ENCODE data around the gene IL19. TPM values are rescaled to one million over a fixed set of nuclear protein-coding genes. Genes with fewer than 3 reads are reported as not detected.

Gene IL19
- total and polyA plus RNA-seq, 9 of the 15 experiments (the other 6 are each of a cell fraction or from before 2014, with no cell fraction given), result not detected

DNA sequence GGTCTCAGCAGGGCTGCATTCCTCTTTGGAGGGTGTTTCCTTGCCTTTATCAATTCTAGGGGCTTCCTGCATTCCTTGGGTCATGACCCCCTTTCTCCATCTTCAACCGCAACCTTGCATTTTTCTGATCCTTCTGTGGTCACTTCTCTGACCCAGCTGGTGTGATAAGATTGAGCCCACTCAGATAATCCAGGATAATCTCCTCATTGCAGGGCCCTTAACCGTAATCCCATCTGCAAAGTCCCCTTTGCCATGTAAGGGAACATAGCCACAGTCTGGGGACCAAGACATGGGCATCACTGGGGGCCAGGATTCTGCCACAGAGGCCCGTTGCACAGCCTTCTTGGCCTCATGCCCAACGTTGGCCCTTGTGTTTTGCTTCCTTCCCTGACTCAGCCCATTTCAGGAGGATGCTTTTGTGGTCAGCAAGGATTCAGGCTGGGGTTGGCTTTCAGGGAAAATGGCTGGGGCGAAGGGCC is 35.0 kb upstream of the IL19 start (continued):
- TF ChIP-seq, protein P1, sequence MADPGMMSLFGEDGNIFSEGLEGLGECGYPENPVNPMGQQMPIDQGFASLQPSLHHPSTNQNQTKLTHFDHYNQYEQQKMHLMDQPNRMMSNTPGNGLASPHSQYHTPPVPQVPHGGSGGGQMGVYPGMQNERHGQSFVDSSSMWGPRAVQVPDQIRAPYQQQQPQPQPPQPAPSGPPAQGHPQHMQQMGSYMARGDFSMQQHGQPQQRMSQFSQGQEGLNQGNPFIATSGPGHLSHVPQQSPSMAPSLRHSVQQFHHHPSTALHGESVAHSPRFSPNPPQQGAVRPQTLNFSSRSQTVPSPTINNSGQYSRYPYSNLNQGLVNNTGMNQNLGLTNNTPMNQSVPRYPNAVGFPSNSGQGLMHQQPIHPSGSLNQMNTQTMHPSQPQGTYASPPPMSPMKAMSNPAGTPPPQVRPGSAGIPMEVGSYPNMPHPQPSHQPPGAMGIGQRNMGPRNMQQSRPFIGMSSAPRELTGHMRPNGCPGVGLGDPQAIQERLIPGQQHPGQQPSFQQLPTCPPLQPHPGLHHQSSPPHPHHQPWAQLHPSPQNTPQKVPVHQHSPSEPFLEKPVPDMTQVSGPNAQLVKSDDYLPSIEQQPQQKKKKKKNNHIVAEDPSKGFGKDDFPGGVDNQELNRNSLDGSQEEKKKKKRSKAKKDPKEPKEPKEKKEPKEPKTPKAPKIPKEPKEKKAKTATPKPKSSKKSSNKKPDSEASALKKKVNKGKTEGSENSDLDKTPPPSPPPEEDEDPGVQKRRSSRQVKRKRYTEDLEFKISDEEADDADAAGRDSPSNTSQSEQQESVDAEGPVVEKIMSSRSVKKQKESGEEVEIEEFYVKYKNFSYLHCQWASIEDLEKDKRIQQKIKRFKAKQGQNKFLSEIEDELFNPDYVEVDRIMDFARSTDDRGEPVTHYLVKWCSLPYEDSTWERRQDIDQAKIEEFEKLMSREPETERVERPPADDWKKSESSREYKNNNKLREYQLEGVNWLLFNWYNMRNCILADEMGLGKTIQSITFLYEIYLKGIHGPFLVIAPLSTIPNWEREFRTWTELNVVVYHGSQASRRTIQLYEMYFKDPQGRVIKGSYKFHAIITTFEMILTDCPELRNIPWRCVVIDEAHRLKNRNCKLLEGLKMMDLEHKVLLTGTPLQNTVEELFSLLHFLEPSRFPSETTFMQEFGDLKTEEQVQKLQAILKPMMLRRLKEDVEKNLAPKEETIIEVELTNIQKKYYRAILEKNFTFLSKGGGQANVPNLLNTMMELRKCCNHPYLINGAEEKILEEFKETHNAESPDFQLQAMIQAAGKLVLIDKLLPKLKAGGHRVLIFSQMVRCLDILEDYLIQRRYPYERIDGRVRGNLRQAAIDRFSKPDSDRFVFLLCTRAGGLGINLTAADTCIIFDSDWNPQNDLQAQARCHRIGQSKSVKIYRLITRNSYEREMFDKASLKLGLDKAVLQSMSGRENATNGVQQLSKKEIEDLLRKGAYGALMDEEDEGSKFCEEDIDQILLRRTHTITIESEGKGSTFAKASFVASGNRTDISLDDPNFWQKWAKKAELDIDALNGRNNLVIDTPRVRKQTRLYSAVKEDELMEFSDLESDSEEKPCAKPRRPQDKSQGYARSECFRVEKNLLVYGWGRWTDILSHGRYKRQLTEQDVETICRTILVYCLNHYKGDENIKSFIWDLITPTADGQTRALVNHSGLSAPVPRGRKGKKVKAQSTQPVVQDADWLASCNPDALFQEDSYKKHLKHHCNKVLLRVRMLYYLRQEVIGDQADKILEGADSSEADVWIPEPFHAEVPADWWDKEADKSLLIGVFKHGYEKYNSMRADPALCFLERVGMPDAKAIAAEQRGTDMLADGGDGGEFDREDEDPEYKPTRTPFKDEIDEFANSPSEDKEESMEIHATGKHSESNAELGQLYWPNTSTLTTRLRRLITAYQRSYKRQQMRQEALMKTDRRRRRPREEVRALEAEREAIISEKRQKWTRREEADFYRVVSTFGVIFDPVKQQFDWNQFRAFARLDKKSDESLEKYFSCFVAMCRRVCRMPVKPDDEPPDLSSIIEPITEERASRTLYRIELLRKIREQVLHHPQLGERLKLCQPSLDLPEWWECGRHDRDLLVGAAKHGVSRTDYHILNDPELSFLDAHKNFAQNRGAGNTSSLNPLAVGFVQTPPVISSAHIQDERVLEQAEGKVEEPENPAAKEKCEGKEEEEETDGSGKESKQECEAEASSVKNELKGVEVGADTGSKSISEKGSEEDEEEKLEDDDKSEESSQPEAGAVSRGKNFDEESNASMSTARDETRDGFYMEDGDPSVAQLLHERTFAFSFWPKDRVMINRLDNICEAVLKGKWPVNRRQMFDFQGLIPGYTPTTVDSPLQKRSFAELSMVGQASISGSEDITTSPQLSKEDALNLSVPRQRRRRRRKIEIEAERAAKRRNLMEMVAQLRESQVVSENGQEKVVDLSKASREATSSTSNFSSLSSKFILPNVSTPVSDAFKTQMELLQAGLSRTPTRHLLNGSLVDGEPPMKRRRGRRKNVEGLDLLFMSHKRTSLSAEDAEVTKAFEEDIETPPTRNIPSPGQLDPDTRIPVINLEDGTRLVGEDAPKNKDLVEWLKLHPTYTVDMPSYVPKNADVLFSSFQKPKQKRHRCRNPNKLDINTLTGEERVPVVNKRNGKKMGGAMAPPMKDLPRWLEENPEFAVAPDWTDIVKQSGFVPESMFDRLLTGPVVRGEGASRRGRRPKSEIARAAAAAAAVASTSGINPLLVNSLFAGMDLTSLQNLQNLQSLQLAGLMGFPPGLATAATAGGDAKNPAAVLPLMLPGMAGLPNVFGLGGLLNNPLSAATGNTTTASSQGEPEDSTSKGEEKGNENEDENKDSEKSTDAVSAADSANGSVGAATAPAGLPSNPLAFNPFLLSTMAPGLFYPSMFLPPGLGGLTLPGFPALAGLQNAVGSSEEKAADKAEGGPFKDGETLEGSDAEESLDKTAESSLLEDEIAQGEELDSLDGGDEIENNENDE (IDR thresholded peaks at IDR 0.05; ENCODE audit: low read depth, low read length), result no peak
- TF ChIP-seq, protein P2, sequence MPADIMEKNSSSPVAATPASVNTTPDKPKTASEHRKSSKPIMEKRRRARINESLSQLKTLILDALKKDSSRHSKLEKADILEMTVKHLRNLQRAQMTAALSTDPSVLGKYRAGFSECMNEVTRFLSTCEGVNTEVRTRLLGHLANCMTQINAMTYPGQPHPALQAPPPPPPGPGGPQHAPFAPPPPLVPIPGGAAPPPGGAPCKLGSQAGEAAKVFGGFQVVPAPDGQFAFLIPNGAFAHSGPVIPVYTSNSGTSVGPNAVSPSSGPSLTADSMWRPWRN (IDR thresholded peaks at IDR 0.05; ENCODE audit: low read depth), result peak; percentile 96
- no peak for TF ChIP-seq MCM5 (IDR thresholded peaks at IDR 0.05; ENCODE audit: low read depth)
- peak; percentile 98 for TF ChIP-seq PML (IDR thresholded peaks at IDR 0.05; ENCODE audit: low read length)
- TF ChIP-seq ZNF589 (CRISPR knock-in tag; IDR thresholded peaks at IDR 0.05; ENCODE audit: low read depth), result 0 out of 2 replicates have a peak, but pooled peaks have one; percentile 60
- TF ChIP-seq ARHGAP35 (IDR thresholded peaks at IDR 0.05; ENCODE audit: partially characterized antibody), result no peak
- TF ChIP-seq SETDB1 (IDR thresholded peaks at IDR 0.05; ENCODE audit: low read length), result no peak
- no peak for TF ChIP-seq ASH1L (IDR thresholded peaks at IDR 0.05; ENCODE audit: borderline replicate concordance, low read depth, partially characterized antibody)
- no peak for TF ChIP-seq PTBP1 (IDR thresholded peaks at IDR 0.05; ENCODE audit: low read depth, low read length)
- TF ChIP-seq CBFA2T2 (conservative IDR thresholded peaks at IDR 0.05), result peak; percentile 96
- no peak for TF ChIP-seq ZNF780A (CRISPR knock-in tag; IDR thresholded peaks at IDR 0.05)
- no peak for TF ChIP-seq SIN3B (IDR thresholded peaks at IDR 0.05; ENCODE audit: low read depth)
- no peak for TF ChIP-seq NR4A1 (CRISPR knock-in tag; IDR thresholded peaks at IDR 0.05)
- peak; percentile 86 for TF ChIP-seq NR4A1 (tag; IDR thresholded peaks at IDR 0.05)
- TF ChIP-seq CSDE1 (IDR thresholded peaks at IDR 0.05), result no peak
- no peak for TF ChIP-seq FOXK2 (conservative IDR thresholded peaks at IDR 0.05 in 1 of 2, IDR thresholded peaks at IDR 0.05 in 1 of 2; ENCODE audit: low read depth in 2 of 2)
- peak; percentile 64; the same call in 1 of the 2 replicates for TF ChIP-seq MTA3 (IDR thresholded peaks at IDR 0.05; ENCODE audit: borderline replicate concordance)
- no peak for TF ChIP-seq ZBTB34 (CRISPR knock-in tag; IDR thresholded peaks at IDR 0.05)

Data from K562 (cell line).